ENCODE data around the gene PLA2G4E. TPM values are rescaled to one million over a fixed set of nuclear protein-coding genes. Genes with fewer than 3 reads are reported as not detected.

The PLA2G4E gene
- total and polyA plus RNA-seq, 8 donors, result 0.78 TPM; not detected in 7

- 73 to 77% (median 74%) methylated on average over 6 of the region's 6 CpGs for WGBS, 5 donors
- peaks cover 12 to 21% (median 14%) of the 10 kb centered on the region in 4 donors for H3K4me1 ChIP-seq
- no peak for TF ChIP-seq POLR2AphosphoS5 (IDR thresholded peaks at IDR 0.05)
- TF ChIP-seq POLR2A (IDR thresholded peaks at IDR 0.05), result no peak
- no peak for TF ChIP-seq CTCF (IDR thresholded peaks at IDR 0.05)
- no peak for TF ChIP-seq EP300 (IDR thresholded peaks at IDR 0.05)
- H3K9me3 ChIP-seq, result no peaks in the 10 kb centered on the region
- peaks cover 0 to 12% (median 5%) of the 10 kb centered on the region in 3 donors for H3K27me3 ChIP-seq
- H3K36me3 ChIP-seq, result no peaks in the 10 kb centered on the region
- no peak for DNase-seq
- intact Hi-C loops (cut with DNase I; ENCODE audit: low total_unique reads), result loop anchor here (5.0 kb wide), 1 partner anchor 71 kb away; no protein-coding TSS in a partner anchor
- H3K27ac ChIP-seq, result peak overlapping the region in 4 of 5 donors; percentile 41 to 84 (median 82)
- H3K4me3 ChIP-seq, result no peak overlapping the region
These were observed 37.2 kb upstream of the PLA2G4E start for GRCh38 chr15:42057799-42058646.

- intact Hi-C loops (cut with DNase I; ENCODE audit: low total_unique reads), result loop anchor here (5.0 kb wide), 1 partner anchor 70 kb away; no protein-coding TSS in a partner anchor
- DNase-seq, result peak; percentile 84 to 92
- H3K36me3 ChIP-seq, result no peaks in the 10 kb centered on the region
- WGBS, 5 donors, result 10 to 20% (median 11%) methylated on average over 27 to 37 of the region's 37 CpGs
- H3K27ac ChIP-seq, result peak overlapping the region; percentile 41 to 84 (median 82)
- H3K4me3 ChIP-seq, result peak overlapping the region; percentile 17 to 29 (median 24)
- H3K9me3 ChIP-seq, result no peaks in the 10 kb centered on the region
- peak in 5 of 7 experiments; percentile 11 to 47 (median 46) for TF ChIP-seq CTCF (IDR thresholded peaks at IDR 0.05)
- no peak for TF ChIP-seq EP300 (IDR thresholded peaks at IDR 0.05)
- peak in 2 of 3 donors; percentile 35 to 69 for TF ChIP-seq POLR2AphosphoS5 (IDR thresholded peaks at IDR 0.05)
- peaks cover 12 to 21% (median 14%) of the 10 kb centered on the region in 4 donors for H3K4me1 ChIP-seq
- H3K27me3 ChIP-seq, result peaks cover 0 to 12% (median 5%) of the 10 kb centered on the region in 3 donors
These were observed 36.3 kb upstream of the PLA2G4E start for GRCh38 chr15:42056934-42057798.

GRCh38 chr15:42053914-42054313 is 33.1 kb upstream of the PLA2G4E start:
- 46 to 65% (median 58%) methylated on average over 2 of the region's 2 CpGs for WGBS, 5 donors
- DNase-seq, result peak in 1 of 2 donors; percentile 57
- no peak overlapping the region for H3K27ac ChIP-seq

More at GRCh38 chr15:42053914-42054313, 33.1 kb upstream of the PLA2G4E start:
- intact Hi-C loops (cut with DNase I; ENCODE audit: low total_unique reads), result no loop called here
- Histone ChIP-seq H3K4me3 (no peak overlapping the region), H3K27me3 (peaks cover 0 to 12% (median 5%) of the 10 kb centered on the region in 3 donors), H3K9me3 (no peaks in the 10 kb centered on the region), H3K4me1 (peaks cover 11 to 16% (median 12%) of the 10 kb centered on the region in 4 donors), H3K36me3 (no peaks in the 10 kb centered on the region)
- no peak for TF ChIP-seq POLR2AphosphoS5 (IDR thresholded peaks at IDR 0.05)
- no peak for TF ChIP-seq CTCF (IDR thresholded peaks at IDR 0.05)
- no peak for TF ChIP-seq EP300 (IDR thresholded peaks at IDR 0.05)
- no peak for TF ChIP-seq POLR2A (IDR thresholded peaks at IDR 0.05)
